ENCODE measurements around the gene LRWD1.

The LRWD1 gene
- 30.1 to 33.6 reads per million in 2 donors for total RNA-seq

GRCh38 chr7:102464577-102465280 is at the start of gene LRWD1, which contains the start of gene ALKBH4:
Gene LRWD1, plus strand, starts transcription at chr7:102464984. Its CDS starts 97 bp downstream, at chr7:102465081.
Gene ALKBH4, minus strand, starts transcription at chr7:102464863. Its CDS starts 27 bp downstream, at chr7:102464836.
- DNase-seq: peak; percentile 92

DNA sequence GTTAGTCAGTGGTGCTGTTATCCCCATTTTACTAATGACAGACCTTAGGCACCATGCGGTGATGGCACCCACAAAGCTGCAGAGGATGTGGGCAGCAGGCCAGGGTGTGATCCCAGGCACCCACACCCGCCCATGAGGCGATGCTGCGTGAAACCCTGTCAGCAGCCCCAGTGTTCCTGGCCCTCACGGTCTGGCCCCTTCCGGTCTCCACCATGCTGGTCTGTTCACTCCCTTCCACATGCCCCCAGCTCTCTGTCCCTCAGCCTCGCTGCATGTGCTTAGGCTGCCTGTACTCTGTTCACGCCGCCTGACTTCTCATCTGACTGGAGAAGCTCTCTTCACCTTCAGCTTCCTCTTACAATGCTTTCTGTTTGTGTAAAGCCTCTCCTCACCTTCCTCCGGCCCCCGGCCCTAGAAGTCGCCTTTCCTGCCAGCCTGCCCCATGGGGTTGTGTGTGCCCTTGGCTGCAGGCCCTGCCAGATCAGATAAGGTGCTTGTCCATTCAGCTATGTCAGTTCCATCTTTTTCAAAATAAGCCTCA is 49.0 kb upstream of the LRWD1 start:
- DNase-seq: peak; percentile 47

GRCh38 chr7:102416406-102416805 is 48.4 kb upstream of the LRWD1 start:
- no peak for DNase-seq

GRCh38 chr7:102417105-102417504 is 47.7 kb upstream of the LRWD1 start:
- DNase-seq: no peak

DNA sequence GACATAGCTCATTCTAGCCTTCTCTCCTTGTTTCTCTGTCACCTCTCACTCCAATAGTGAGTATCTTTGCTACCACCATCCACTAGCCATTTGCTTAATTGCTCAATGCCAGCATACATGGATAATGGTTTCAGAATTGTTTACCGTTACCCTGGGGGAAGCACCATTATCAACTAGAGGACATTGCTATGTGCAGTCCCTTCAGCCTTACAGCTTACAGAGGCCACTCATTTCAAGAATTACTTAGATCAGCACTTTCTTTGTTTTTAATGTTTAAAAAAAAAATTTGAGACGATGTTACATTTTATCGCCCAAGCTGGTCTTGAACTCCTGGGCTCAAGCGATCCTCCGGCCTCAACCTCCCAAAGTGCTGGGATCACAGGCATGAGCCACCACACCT is 46.2 kb upstream of the LRWD1 start:
- no peak for DNase-seq

GRCh38 chr7:102421706-102422240 is 43.0 kb upstream of the LRWD1 start:
- DNase-seq: no peak

DNA sequence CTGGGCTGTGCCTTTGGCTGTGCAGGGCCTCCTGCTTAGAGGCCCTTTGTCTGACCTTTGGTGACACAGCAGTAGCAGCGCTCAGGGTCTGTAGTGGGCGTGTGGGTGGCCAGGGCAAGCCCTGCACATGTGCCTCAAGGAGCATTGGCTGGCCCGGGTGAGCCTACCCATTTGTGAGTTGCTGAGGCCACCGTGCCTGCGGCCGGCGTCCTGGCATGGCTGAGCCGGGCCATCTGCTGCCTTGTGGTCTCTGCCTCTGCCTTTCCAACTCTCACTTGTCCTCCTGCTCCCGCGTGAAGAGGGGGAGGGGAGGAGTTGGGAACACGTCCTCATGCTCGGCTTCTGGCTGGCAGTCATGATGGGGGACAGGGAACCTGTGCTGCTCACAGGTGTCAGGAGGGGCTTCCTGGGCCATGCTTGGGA is 40.6 kb upstream of the LRWD1 start:
- DNase-seq: no peak

- no peak for DNase-seq
These were observed 40.0 kb upstream of the LRWD1 start for GRCh38 chr7:102424787-102425218.

DNA sequence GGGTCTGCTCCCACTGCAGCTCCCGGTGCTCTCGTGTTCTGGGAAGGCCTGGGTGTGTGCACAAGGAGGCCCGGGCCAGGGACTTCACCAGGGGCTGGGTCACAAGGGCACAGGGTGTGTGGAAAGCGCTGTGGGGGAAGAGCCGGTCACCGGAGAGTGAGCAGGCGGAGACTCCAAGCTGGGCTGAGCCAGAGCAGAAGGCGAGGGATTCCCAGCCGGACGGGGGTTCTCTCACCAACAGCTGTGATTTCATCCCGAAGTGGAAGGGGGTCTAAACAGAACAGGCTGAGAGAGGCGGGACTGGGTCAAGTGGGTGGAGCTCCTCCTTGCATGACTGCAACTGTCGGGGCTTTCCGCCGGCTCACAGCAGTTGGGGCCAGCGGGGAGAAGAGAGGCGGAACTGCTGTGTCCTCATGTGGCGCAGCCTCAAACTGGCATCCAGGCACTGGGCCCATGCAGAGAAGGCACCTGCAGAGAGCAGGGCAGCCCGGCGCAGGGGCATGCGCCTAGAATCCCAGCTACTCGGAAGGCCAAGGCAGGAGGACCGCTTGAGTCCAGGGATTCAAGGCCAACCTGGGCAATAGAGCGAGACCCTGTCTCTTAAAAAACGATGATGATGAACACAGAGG is 39.0 kb upstream of the LRWD1 start:
- peak; percentile 71 for DNase-seq

DNA sequence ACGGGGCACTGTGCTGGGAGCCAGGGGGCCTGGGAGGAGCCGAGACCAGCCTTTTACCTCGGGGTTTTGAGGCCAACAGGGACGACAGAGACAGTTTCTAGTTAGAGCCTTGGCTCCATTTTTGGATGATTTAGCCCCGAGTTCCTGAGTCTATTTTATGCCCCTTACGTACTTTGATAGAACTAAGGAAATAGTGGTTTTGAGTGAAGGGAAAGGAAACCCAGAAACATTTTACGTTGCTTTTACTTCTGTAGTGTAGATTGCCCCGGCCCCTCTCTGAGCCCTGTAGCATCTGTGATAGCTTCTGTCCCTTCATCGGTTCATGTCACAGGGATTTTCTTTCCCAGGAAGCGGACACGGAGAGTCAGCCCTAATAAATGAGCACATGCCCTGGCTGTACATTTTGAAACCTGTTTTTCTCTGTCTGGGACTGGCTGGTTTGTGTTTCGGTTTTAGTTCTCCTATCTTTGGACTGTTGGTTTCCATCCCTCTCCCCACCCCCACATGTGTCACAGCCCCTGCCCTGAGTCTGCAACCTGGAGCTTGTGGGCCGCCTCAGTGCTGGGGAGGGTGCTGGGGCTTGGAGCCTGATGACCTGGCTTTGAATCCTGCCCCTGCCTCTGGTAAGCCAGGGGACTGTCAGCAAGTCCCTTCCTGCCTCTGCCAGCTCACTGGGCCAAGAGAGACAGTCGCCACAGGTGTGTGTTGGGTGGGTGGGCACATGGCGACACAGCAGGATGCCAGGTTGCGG is 38.3 kb upstream of the LRWD1 start:
- DNase-seq: peak; percentile 30

- DNase-seq: no peak
These were observed 37.8 kb upstream of the LRWD1 start for GRCh38 chr7:102427019-102427405.

- no peak for DNase-seq
These were observed 35.5 kb upstream of the LRWD1 start for GRCh38 chr7:102429141-102429899.

GRCh38 chr7:102431617-102432298 is 33.0 kb upstream of the LRWD1 start:
- DNase-seq: peak; percentile 39

GRCh38 chr7:102432442-102433218 is 32.2 kb upstream of the LRWD1 start:
- DNase-seq: peak; percentile 71

DNA sequence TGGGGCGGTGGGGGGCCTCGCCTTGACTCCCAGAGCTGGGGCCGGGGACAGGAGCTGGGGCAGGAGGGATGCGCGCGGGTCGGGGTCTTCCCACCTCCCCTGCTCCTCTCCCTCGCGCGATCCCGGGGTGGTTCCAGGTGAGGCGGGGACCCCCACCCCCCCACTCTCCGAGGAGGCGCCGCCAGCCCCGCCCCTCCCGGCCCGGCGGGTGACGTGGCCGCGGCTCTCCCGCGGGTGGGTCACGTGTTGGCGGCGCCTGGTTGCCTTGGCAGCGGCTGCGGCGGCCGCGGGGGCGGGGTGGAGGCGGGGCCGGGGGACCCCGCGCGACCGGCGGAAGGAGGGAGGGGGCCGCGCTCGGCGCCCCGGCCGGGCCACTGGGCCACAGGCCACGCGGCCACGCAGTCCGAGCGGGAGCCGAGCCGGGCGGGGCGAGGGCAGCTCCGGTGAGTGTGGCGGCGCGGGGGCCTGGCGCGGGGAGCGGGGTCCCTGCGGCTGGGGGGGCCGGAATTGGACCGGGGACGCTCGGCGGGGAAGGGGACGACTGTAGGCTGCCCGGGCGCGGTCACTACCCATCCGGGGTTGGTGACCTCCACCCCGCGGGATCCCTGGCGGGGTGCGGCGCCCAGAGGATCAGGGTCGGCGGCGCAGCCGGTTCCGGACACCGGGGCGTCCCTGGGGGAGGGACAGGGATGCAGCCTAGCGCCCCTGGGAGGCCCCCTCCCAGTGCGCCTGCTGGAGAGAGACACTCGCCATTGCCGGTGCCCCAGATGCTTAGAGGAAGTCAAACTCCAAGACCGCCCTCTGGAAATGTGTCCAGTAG is 31.4 kb upstream of the LRWD1 start, which contains the start of gene ORAI2:
TSS of gene ORAI2 (plus strand) at position 357 of the 820 bp plus-strand sequence. CDS start 5,382 bp downstream, outside the sequence.
- peak; percentile 88 for DNase-seq

DNA sequence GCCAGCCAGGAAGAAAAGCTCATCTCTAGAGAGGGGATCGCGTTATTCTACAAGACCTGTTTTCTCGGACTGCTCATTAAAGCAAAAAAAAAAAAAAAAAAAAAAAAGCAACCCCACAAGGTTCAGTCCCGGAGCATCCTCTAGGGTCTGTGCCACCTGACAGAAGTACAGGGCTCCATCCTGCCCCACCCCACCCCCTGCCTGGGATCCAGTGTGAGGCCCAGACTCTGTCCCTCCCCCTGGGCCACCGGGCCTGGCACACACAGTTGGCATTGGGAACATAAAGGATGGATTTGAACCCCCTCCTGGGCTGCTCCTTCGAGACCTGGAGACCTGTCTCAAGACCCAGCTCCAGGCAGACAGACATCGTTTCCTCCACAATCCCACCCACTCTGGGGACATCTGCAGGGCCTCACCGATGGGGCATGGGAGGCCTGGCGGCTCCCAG is 30.7 kb upstream of the LRWD1 start:
- DNase-seq: no peak

- no peak for DNase-seq
These were observed 28.7 kb upstream of the LRWD1 start for GRCh38 chr7:102436118-102436517.

DNA sequence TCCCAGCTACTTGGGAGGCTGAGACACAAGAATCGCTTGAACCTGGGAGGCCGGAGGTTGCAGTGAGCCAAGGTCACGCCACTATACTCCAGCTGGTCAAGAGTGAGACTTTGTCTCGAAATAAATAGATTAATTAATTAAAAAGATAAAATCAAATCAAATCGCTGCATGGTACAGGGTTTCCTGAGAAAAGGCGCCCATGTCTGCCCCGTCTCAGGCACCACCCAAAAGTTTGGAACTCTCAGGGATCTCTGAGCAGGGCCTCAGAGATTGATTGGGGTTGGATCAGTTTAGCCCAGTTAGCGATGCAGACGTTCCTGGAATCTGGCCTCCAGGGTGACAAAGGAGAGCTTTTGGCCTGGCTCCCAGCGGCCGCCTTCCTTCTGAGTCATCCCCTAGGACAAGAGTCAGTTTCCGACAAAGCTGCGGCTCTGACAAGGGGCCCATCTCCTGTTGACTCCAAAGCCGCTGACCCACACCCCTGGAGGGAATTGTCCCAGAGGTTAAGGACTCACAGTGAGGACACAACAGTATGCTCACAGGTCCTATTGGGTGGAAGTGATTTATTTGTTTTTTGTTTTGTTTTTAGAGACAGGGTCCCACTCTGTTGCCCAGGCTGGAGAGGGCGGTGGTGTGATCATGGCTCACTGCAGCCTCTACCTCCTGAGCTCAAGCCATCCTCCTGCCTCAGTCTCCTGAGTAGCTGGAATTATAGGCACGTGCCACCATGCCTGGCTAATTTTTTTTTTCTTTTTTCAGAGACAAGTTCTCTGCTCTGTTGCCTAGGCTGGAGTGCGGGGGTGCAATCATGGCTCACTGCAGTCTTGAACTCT is 24.6 kb upstream of the LRWD1 start:
- no peak for DNase-seq

Data from activated gamma-delta T cell (primary cell).